MCF 10A (cell line): Measurements from ENCODE around the gene PRKD1. TPM values are rescaled to one million over a fixed set of nuclear protein-coding genes. Genes with fewer than 3 reads are reported as not detected.

Experiments used
- BruUV-seq: library from RNA; stranded (reverse); fragments of 400-500 nt; replicated peaks from 2 replicates; lab custom pipeline; 2021; lab: Mats Ljungman, UMichigan
- CTCF ChIA-PET: fragments of 300-600 bp; sonication (Branson Sonifier 250); formaldehyde crosslinking; extraction: SDS; loops from one replicate; lab custom pipeline; 2021; ENCODE audit warnings: antibody characterized with exemption, inconsistent platforms; lab: Yijun Ruan, JAX
- POLR2A ChIA-PET: fragments of 300-600, 350-650 bp; sonication (Branson Sonifier 250); formaldehyde crosslinking; extraction: SDS; loops from one replicate; lab custom pipeline; 2020; ENCODE audit warnings: antibody characterized with exemption, inconsistent platforms; lab: Yijun Ruan, JAX
- DNase-seq: peaks from one replicate; pipeline ENCODE4 v3.0.0-alpha.2; 2018; ENCODE audit not compliant: unreplicated experiment
- H3K27ac Mint-ChIP-seq: one replicate; pipeline ENCODE4 v1.8.0; 2022; ENCODE audit warnings: mild to moderate bottlenecking, low read depth, mixed read lengths; ENCODE audit not compliant: unreplicated experiment
- H3K27me3 Mint-ChIP-seq: one replicate; pipeline ENCODE4 v1.8.0; 2022; ENCODE audit warnings: mixed read lengths; ENCODE audit not compliant: insufficient read depth, unreplicated experiment
- H3K36me3 Mint-ChIP-seq: one replicate; pipeline ENCODE4 v1.8.0; 2022; ENCODE audit warnings: mild to moderate bottlenecking, moderate library complexity, mixed read lengths; ENCODE audit not compliant: insufficient read depth, unreplicated experiment
- H3K4me1 Mint-ChIP-seq: one replicate; pipeline ENCODE4 v1.8.0; 2022; ENCODE audit warnings: mixed read lengths; ENCODE audit not compliant: insufficient read depth, unreplicated experiment
- H3K4me3 Mint-ChIP-seq: one replicate; pipeline ENCODE4 v1.8.0; 2022; ENCODE audit warnings: mild to moderate bottlenecking, moderate library complexity, mixed read lengths; ENCODE audit not compliant: unreplicated experiment
- H3K9me3 Mint-ChIP-seq: one replicate; pipeline ENCODE4 v1.8.0; 2022; ENCODE audit warnings: mixed read lengths; ENCODE audit not compliant: unreplicated experiment
- CTCF ChIP-seq: fragments of 200-600 bp; IDR thresholded peaks from one replicate; pipeline ENCODE4 v1.8.0; 2022; ENCODE audit warnings: antibody characterized with exemption, mild to moderate bottlenecking; ENCODE audit not compliant: unreplicated experiment
- intact Hi-C: fragments of 100-400 bp; cut with micrococcal nuclease; formaldehyde crosslinking; loops from 2 replicates; pipeline ENCODE4 v1.14.1; 2022
- total RNA-seq: library from RNA; stranded (reverse); gene quantifications from 2 replicates; pipeline ENCODE4 v1.2.3, GENCODE V29; 2022

The PRKD1 gene
- total RNA-seq, 1 experiment from 2014 or later, result 8.8 TPM

GRCh38 chr14:29566194-29566593, 361.5 kb downstream of the PRKD1 start:
- intact Hi-C loops, result no loop called here
- Mint-ChIP-seq H3K9me3 (peaks cover 20% of the 10 kb centered on the region), H3K4me1 (no peaks in the 10 kb centered on the region), H3K27me3 (no peaks in the 10 kb centered on the region), H3K27ac (no peak overlapping the region), H3K36me3 (no peaks in the 10 kb centered on the region), H3K4me3 (no peak overlapping the region)
- ChIA-PET POLR2A (no interaction called here), CTCF (no interaction called here)
- no TSS peak for BruUV-seq
- no peak for TF ChIP-seq CTCF
- DNase-seq, result no peak

GRCh38 chr14:29558516-29558915, 369.1 kb downstream of the PRKD1 start:
- POLR2A ChIA-PET, result interaction anchor here (0.6 kb wide), 1 partner anchor 346 kb away, joined by 3 read pairs; no protein-coding TSS in a partner anchor
- CTCF ChIA-PET, result interaction anchor here (0.6 to 3.3 kb wide), 3 partner anchors 9 to 273 kb away, joined by 4 to 22 read pairs (median 8); no protein-coding TSS in a partner anchor
- Mint-ChIP-seq H3K27ac (no peak overlapping the region), H3K27me3 (no peaks in the 10 kb centered on the region), H3K9me3 (no peaks in the 10 kb centered on the region), H3K36me3 (no peaks in the 10 kb centered on the region), H3K4me3 (no peak overlapping the region), H3K4me1 (no peaks in the 10 kb centered on the region)
- no TSS peak for BruUV-seq
- DNase-seq, result no peak
- no peak for TF ChIP-seq CTCF
- intact Hi-C loops, result no loop called here

- no peaks in the 10 kb centered on the region for H3K9me3 Mint-ChIP-seq
- ChIA-PET POLR2A (no interaction called here), CTCF (interaction anchor here (0.6 to 1.5 kb wide), 8 partner anchors 249 to 799 kb away, joined by 3 to 5 read pairs (median 3); no protein-coding TSS in a partner anchor)
- no peak for TF ChIP-seq CTCF
- H3K4me1 Mint-ChIP-seq, result no peaks in the 10 kb centered on the region
- H3K27ac Mint-ChIP-seq, result no peak overlapping the region
- no peaks in the 10 kb centered on the region for H3K27me3 Mint-ChIP-seq
- DNase-seq, result no peak
- no peaks in the 10 kb centered on the region for H3K36me3 Mint-ChIP-seq
- no TSS peak for BruUV-seq
- H3K4me3 Mint-ChIP-seq, result no peak overlapping the region
- intact Hi-C loops, result loop anchor here (5.0 kb wide), 1 partner anchor 968 kb away; no protein-coding TSS in a partner anchor
Observed at GRCh38 chr14:29554335-29554734, 373.3 kb downstream of the PRKD1 start.

GRCh38 chr14:29553427-29553826, 374.2 kb downstream of the PRKD1 start:
- intact Hi-C loops, result loop anchor here (5.0 kb wide), 1 partner anchor 969 kb away; no protein-coding TSS in a partner anchor
- H3K27me3 Mint-ChIP-seq, result no peaks in the 10 kb centered on the region
- CTCF ChIA-PET, result interaction anchor here (0.7 to 1.5 kb wide), 5 partner anchors 32 to 798 kb away, joined by 3 to 5 read pairs (median 3); no protein-coding TSS in a partner anchor

More at GRCh38 chr14:29553427-29553826, 374.2 kb downstream of the PRKD1 start:
- H3K4me1 Mint-ChIP-seq, result no peaks in the 10 kb centered on the region
- no peak for DNase-seq
- no peaks in the 10 kb centered on the region for H3K36me3 Mint-ChIP-seq
- POLR2A ChIA-PET, result no interaction called here
- TF ChIP-seq CTCF, result no peak
- no peaks in the 10 kb centered on the region for H3K9me3 Mint-ChIP-seq
- BruUV-seq, result no TSS peak
- no peak overlapping the region for H3K4me3 Mint-ChIP-seq
- H3K27ac Mint-ChIP-seq, result no peak overlapping the region
